ENCODE results near the gene CAPN5.

The CAPN5 gene

GRCh38 chr11:77075425-77075905 lies 8.7 kb downstream of the CAPN5 start:
- no peak overlapping the region for H3K4me3 ChIP-seq (ENCODE audit: low read length)
- no peak for TF ChIP-seq CTCF (conservative IDR thresholded peaks at IDR 0.05; ENCODE audit: low read depth, low read length)
- no peak for DNase-seq (ENCODE audit: low read depth)

- H3K4me3 ChIP-seq (ENCODE audit: low read length), result no peak overlapping the region
- no peak for DNase-seq (ENCODE audit: low read depth)
- no peak for TF ChIP-seq CTCF (conservative IDR thresholded peaks at IDR 0.05; ENCODE audit: low read depth, low read length)
These were observed 12.9 kb downstream of the CAPN5 start for GRCh38 chr11:77079666-77080065.

GRCh38 chr11:77080643-77081210 lies 14.0 kb downstream of the CAPN5 start:
- TF ChIP-seq CTCF (conservative IDR thresholded peaks at IDR 0.05; ENCODE audit: low read depth, low read length), result no peak
- no peak for DNase-seq (ENCODE audit: low read depth)
- no peak overlapping the region for H3K4me3 ChIP-seq (ENCODE audit: low read length)

- no peak overlapping the region for H3K4me3 ChIP-seq (ENCODE audit: low read length)
- TF ChIP-seq CTCF (conservative IDR thresholded peaks at IDR 0.05; ENCODE audit: low read depth, low read length), result no peak
- no peak for DNase-seq (ENCODE audit: low read depth)
These were observed 14.6 kb downstream of the CAPN5 start for GRCh38 chr11:77081381-77081851.

- TF ChIP-seq CTCF (conservative IDR thresholded peaks at IDR 0.05; ENCODE audit: low read depth, low read length), result no peak
- H3K4me3 ChIP-seq (ENCODE audit: low read length), result no peak overlapping the region
- DNase-seq (ENCODE audit: low read depth), result no peak
These were observed 15.4 kb downstream of the CAPN5 start for GRCh38 chr11:77081976-77082836.

- no peak for DNase-seq (ENCODE audit: low read depth)
- TF ChIP-seq CTCF (conservative IDR thresholded peaks at IDR 0.05; ENCODE audit: low read depth, low read length), result no peak
- no peak overlapping the region for H3K4me3 ChIP-seq (ENCODE audit: low read length)
These were observed 16.2 kb downstream of the CAPN5 start for GRCh38 chr11:77082838-77083565.
